GM12801 (cell line): Measurements from ENCODE around the gene SUCNR1.

Experiments
- TF ChIP-seq, protein P1 (sequence below): IDR thresholded peaks from one replicate; pipeline ENCODE4 v1.5.1; 2011; ENCODE audit warnings: control low read depth; ENCODE audit not compliant: insufficient read length; ENCODE audit errors: extremely low read depth

Gene SUCNR1

DNA sequence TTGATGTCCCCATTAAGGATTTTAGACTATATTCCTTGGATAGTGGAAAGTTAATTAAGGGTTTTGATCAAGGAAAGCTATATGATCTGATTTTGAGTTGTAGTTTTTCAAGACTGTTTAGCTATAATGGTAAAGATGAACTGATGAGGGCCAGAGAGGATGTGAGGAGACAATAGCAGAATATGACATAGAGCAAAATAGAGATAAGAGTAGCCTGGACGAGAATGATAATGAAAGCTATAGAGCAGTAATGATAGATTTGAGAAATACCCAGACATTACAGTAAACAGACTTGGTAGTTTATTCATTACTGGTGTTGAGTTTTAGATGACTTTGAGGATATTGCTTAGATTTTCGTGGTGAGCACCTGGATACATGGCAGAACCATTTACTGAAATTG, 3.8 kb downstream of the SUCNR1 start:
- TF ChIP-seq, protein P1, sequence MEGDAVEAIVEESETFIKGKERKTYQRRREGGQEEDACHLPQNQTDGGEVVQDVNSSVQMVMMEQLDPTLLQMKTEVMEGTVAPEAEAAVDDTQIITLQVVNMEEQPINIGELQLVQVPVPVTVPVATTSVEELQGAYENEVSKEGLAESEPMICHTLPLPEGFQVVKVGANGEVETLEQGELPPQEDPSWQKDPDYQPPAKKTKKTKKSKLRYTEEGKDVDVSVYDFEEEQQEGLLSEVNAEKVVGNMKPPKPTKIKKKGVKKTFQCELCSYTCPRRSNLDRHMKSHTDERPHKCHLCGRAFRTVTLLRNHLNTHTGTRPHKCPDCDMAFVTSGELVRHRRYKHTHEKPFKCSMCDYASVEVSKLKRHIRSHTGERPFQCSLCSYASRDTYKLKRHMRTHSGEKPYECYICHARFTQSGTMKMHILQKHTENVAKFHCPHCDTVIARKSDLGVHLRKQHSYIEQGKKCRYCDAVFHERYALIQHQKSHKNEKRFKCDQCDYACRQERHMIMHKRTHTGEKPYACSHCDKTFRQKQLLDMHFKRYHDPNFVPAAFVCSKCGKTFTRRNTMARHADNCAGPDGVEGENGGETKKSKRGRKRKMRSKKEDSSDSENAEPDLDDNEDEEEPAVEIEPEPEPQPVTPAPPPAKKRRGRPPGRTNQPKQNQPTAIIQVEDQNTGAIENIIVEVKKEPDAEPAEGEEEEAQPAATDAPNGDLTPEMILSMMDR, result no peak

DNA sequence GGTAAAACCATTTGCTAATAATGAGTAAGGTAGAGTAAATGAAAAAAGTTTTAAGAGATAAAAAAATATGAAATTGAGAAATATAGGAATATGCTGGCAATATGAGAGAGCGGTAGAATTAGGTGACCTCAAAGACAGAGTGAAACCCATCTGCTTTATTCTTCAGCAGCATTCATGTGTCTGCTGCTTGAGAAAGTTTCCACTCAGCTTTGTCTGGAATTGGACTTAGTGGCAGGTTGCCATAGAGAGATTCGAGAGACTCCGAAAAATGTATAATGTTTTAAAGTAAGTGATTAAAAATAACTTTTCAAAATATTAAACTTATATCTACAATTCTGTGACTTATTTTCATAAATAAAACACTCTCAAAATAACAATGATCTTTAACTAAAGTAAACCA, 5.0 kb downstream of the SUCNR1 start:
- TF ChIP-seq, protein P1, result no peak

DNA sequence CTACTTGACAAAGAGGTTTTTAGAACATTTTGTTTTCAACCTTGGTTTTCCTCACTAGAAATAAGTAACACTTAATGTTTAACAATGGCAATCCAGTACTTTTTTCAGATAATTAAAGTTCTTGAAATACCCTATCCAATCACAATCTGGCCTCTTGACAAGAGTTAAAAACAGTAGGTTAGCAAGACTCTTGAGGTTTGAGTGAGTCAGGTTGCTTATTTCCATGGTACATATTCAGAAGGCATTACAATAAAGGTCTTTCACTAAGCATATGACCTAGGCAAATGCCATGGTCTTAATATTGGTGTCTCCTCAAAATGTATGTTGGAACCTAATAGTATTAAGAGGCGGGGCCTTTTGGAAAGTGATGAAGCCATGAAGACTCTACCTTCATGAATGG, 5.6 kb downstream of the SUCNR1 start:
- TF ChIP-seq, protein P1, result no peak

DNA sequence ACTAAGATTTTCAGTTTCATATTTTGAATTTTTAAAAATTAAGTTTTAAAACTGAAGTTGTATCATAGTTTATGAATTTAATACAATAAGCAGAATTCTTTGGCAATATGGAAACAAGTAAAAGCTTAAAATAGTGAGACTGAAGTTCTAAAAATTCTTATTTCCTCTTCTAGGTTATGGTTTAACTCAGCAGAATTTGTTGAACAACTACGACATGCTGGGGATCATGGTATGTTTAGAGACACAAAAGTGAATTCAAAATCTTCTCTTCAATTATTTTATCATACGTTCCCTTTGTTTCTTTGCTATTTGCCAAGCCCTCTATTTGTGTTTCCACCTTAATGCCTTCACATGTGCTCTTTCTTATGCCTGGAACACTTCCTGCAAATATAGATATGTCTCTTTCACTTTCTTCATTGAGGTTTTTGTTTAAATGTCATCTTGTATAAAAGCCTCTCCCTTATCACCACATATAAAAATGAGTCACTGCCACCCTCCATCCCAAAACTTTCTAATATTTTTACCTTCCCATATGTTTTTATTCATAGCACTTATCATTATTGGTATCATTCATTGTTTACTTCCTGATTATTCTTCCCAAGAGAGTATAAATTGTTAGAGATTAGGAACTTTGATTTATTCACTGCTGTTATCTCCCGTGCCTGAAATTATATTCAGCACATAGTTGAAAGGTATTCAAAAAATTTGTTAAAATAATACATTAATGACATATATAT, 6.4 kb downstream of the SUCNR1 start:
- TF ChIP-seq, protein P1, result no peak

DNA sequence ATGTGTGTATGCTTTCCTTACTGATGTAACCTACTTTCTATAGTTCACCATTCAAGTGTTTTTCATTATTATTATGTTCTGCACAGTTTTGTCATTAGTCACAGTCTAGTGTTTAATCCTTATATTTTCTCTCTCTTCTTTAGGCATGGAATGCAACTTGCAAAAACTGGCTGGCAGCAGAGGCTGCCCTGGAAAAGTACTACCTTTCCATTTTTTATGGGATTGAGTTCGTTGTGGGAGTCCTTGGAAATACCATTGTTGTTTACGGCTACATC, 6.9 kb downstream of the SUCNR1 start:
- TF ChIP-seq, protein P1, result no peak

DNA sequence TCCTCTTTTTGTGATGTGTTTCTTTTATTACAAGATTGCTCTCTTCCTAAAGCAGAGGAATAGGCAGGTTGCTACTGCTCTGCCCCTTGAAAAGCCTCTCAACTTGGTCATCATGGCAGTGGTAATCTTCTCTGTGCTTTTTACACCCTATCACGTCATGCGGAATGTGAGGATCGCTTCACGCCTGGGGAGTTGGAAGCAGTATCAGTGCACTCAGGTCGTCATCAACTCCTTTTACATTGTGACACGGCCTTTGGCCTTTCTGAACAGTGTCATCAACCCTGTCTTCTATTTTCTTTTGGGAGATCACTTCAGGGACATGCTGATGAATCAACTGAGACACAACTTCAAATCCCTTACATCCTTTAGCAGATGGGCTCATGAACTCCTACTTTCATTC, 7.7 kb downstream of the SUCNR1 start:
- TF ChIP-seq, protein P1, result no peak

DNA sequence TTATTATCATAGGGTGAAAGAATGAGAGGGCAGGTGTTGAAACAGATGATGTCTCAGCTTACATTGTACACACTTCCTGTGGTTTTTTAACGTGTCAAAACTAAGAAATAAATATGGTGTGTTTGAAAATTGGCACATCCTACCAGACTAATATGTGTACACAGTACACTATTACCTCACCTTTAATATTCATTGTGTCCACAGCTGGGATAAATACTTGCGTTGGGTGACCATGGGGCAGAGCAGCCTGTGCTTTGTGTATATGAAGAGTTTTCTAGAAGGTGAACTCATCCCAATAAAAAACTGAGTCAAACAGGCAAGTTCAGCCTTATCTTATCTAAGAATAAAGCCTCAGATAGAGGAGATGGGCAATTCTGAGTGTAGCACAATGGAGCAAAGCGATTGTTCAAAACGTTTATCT, 17.3 kb downstream of the SUCNR1 start:
- TF ChIP-seq, protein P1, result no peak
